ENCODE measurements around the gene PTEN.

DNA sequence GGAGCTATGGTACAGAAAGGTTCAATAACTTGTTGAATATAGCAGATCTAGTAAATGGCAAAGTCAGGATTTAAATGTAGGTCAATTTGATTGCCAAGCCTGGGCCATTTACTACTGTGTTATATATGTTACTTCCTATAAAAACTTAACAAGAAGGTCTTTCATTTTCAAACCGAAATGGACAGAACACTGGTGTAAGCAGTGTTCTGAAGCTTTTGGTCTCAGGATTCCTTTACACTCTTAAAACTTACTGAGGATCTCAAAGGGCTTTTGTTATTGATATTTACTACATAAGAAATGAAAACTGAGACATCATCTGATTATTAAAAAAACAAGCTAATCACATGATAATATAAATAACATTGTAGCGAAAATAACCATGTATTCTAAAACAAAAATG is 114.7 kb downstream of the PTEN start:
- TF ChIP-seq EZH2 (IDR thresholded peaks at IDR 0.05; ENCODE audit: borderline replicate concordance, low read depth, low read length) (no peak), ZNF384 (IDR thresholded peaks at IDR 0.05; ENCODE audit: low read depth, low read length) (no peak), RBM22 (IDR thresholded peaks at IDR 0.05; ENCODE audit: low read depth, low read length, poor library complexity, severe bottlenecking) (no peak), BDP1 (IDR thresholded peaks at IDR 0.05; ENCODE audit: insufficient read depth, insufficient read length) (no peak), IFI16 (CRISPR knock-in tag; IDR thresholded peaks at IDR 0.05) (no peak), PHF8 (IDR thresholded peaks at IDR 0.05; ENCODE audit: borderline replicate concordance, low read length) (no peak)
- TF ChIP-seq, protein P1, sequence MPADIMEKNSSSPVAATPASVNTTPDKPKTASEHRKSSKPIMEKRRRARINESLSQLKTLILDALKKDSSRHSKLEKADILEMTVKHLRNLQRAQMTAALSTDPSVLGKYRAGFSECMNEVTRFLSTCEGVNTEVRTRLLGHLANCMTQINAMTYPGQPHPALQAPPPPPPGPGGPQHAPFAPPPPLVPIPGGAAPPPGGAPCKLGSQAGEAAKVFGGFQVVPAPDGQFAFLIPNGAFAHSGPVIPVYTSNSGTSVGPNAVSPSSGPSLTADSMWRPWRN (IDR thresholded peaks at IDR 0.05; ENCODE audit: low read depth) = no peak

Data from K562 (cell line).